Inflammatory macrophage treated with lipopolysaccharide for 1 hour (primary cell): ENCODE measurements around the gene HDAC3.

Experiments used
- DNase-seq, 2 donors: peaks; one replicate each; pipeline ENCODE4 v3.0.0-alpha.2; 2020 to 2022

Gene HDAC3

DNA sequence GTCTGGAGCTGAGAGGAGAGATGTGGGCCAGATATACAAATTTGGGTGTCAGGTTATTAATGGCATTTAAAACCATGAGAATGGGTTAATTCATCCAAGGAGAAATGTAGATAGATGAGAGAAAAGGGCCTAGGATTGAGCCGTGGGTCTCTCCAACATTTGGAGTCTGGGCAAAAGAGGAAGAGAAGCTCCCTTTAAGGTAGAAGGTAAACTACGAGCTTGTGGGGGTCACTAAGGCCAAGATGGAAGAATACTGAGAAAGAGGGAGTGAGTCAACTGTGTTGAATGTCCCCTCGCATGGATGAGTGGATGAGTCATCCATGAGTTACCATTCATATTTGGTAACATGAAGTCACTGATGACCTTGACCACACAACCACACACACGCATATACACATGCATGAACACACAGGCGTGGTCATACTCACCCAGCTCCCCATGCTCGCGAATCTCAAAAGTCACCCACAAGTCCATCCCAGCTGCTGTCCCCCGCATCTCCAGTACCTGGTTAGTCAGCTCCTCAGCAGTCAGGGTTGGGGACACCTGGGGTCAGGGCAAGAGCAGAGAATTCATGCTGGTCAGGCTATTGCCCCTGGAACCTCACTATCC is 21.4 kb upstream of the HDAC3 start:
- no peak for DNase-seq

DNA sequence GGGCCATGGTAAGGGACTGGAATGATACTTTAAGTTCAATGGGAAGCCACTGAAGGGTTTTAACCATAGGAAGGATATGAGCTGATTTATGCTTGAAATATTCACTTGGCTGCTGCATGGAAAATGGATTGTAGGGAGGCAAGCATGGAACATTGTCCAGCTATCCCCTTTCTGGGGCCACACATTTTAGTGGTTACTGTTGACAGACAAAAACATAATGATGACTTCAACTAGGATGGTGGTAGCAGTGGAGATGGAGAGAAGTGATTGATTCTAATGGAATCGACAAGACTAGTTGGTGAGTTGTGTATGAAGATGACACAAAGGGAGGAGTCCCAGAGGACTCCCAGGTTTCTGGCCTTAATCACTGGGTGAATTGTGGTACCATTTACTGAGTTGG is 20.8 kb upstream of the HDAC3 start:
- no peak for DNase-seq

DNA sequence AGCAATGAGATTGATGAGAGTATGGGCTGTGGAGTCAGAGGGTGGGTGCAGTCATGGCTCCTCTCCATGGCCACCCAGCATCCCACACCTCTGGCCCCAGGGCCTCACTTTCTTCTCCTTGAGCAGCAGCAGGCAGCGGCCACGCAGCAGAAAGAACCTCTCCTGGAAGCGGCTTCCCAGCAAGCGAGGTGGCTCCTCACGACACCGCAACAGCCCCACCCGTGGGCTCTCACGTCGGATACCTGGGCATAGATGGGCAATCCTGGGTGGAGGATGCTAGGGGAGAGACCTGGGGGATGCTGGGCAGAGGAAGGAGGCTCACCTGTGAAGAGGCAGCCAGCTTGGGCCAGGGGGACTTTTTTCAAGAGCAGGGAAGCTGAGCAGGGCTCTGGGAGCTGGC is 19.7 kb upstream of the HDAC3 start:
- no peak for DNase-seq

DNA sequence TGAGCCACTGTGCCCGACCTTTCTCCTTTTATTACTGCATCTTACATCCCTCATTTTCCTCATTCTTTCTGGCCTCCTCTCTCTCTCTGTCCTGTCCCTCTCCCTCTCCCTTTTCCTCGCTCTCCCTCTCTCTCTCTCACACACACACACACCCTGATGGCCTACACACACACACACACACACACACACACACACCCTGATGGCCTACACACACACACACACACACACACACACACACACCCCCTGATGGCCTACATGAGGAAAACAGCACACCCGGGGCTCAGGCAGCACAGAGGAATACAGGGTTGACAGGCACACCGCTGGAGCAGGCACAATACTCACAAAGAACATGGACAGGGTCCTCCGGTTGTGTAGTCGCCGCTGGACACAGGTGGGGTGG is 18.4 kb upstream of the HDAC3 start:
- DNase-seq = no peak

DNA sequence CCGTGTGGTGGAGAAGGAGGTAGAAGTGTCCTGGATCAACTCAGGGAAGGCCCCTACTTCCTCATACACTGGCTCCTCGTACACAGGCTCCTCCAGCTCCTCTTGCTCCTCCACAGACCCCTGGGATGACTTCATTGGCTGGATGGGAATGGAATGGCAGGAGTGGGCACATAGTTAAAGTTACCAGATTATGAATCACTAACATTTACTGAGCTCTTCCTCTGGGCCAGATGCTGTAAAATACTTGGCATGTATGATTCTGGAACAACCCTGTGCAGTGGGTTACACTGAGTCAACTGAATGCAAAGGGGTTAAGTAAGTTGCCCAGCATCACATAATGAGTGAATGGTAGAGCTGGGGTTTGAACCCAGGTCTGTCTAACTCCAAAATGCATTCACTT is 17.6 kb upstream of the HDAC3 start:
- DNase-seq = no peak

DNA sequence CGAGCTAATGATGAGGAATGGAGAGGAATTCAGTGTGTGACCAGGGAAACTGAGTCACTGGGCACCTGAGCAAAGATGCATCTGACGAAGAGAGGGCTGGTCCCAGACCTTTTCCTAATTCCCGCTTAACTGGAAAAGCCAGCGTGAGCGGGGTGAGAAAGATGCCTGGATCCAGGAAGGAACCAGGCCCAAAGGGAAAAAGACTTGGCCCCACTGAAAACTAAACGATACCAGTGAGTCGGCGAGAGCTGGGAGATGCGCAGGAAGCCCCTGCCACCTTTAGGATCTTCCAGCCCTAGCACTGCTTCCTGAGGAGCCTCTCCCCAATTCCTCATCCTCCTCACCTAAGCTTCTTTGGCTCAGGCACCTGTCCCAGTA is 15.1 kb upstream of the HDAC3 start:
- DNase-seq = no peak

DNA sequence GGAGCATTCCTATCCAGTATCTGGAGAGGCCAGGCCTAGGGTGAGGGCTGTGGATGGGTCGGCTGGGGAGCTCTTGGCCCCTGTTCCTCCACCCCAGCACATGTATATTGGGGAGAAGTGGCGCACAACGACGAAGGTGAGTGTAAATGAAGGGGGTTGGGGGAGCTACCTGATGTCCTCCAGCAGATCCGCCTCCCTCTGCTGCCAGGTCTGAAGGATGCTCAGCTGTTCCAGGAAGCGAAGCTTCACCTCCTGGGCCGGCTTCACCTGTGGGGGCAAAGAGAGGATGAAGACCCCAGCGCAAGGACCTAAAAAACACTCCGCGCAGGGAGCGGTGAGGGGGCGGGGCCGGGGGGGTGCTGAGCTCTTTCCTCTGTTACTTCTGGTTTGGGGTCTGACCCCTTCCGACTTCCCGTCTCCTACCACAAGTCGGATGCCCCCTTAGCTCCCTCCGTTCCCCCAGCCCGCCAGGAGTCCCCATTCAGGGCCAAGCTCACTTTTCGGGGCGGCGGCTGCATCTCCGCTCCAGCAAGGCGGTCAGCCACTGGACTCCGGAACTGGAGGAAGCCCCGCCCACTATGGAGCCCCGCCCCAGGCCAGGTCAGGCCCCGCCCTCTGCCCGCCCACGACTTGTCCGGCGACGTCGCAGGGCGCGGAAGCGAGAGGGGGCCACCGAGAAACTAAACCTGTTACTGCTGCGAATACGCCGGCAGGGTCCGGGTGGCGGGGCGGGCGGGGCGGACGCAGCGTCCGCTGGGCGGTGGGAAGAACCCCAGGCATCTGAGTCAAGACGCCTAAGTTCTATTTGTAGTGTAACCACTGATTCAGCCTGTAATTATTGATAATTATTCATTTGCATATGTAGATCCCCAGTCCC is 14.4 kb upstream of the HDAC3 start, which contains the start of gene FCHSD1:
Gene FCHSD1 (minus strand): TSS at position 568 of the 877 bp plus-strand sequence. CDS start 50 bp downstream, at position 518.
- DNase-seq = peak; percentile 73 to 90

DNA sequence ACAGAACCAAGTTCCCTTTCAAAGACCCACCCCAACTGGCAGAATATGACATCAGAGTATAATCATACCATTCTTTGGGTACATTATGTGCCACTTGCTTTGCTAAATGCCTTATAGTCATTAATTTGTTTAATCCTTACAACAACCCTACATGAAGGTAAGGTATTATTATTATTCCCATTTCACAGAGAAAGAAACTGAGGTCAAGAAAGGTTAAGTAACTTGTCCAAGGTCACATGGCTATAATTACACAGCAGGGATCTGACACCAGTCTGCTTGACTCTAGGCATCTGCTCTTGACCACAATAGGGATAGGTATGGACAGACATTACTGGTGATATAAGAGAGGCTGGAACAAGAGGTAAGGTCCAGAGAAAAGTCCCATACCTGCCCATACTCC is 13.3 kb upstream of the HDAC3 start:
- no peak for DNase-seq

DNA sequence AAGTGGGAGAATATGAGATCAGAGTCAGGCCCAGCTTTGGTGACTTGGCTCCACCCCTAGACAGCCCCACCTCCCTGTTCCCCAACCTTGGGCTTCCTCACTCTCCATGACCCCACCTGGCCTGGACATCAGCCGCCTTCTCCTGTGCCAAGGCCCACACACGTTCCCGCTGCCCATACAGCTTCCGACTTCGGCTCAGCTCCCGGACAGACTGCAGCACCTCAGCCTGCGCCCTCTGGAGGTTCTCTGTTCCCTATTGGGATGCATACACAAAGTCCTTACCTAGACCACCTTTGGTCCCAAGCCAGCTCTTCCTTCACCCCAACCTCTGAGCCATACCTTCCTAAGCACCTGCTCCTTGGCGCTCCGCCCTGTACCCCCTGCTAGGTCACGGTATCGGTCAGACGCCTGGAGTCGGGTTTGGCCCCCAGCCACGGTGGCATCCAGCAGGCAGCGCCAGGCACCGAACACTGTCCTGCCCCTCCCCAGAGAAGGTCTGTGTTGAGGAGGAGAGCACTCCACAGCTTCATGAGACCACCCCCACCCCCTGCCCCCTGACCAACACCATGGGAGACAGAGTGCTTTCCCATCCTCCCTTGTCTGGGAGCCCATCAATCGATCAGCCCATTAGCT is 12.5 kb upstream of the HDAC3 start:
- DNase-seq = no peak

DNA sequence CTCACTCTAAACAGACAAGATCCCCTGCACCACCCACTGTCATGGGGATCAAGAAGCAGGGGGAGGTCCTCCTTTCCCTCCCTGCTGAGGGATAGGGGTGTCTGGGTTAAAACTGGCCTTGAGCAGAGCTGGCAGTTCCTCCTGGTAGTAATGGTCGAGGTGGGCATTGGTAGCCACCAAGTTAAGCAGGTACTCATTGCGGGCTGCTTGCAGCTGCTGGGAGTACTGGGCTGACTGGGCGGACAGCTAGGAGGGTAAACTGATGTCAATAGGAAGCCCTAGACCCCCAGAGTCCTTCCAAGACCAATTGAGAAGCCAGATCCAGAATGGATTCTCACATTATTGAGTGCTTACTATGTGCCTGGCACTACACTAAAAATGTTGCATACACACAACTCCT is 11.2 kb upstream of the HDAC3 start:
- DNase-seq = no peak

DNA sequence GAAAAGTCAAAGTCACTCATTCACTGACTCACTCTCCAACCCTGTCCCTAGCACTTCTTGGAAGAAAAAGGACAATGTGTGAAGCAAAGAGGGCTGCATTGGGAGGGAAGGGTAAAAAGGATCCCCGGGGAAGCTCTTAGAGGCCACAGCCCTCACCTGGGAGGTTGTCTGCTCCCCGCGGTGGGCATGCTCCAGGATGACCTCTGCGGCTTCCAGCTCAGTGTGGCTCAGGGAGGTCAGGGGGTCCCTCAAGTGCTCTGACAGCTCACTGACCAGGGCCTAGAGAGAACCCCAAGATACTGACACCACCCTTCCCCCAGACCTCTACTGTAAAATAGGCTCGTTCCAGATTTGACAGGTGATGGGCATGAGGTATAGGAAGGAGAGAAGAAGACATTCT is 10.6 kb upstream of the HDAC3 start:
- no peak for DNase-seq

DNA sequence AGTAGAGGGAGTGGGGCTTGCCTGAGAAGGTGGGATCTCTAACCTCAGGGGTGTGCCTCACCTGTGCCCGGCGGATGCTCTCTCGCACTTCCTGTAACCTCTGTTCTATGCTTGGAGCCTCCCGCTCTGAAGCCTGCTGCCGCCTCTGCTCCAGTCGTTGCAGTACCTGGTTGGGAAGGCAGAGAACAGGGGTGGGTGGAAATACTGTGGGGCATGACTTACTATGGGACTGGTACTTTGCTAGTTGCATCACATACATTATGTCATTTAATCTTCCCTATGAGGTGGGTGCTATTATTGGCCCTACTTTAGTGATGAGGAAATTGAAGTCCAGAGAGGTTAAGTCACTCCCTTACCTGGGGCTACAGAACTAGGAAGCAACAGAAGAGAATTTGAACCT is 9.4 kb upstream of the HDAC3 start:
- no peak for DNase-seq

DNA sequence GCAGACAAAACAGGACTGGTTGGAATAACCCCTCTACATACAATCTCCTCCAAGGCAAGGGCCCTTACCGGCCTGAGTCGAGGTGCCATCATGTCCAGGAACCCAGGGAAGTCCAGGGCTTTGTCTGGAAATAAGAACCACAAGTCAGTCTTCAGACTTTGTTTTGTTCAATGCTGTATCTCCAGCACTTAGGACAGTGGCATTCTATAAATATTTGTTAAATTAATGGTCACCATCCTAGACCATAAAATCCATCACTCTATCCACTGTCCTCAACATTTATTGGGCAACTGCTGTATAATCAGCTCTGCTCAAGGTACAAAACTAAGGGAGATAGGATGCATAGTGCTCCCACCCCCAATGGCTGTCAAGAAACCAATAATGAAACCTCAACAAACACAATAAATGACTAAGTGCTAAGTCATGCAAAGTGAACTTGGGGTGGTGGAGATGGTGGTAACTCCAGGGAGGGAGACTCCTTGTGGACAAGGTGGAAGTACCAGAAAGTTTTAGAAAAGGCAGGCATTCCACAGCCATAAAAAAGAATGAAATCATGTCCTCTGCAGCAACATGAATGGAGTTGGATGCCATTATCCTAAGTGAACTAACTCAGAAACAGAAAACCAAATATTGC is 5.1 kb upstream of the HDAC3 start:
- DNase-seq = peak in 1 of 2 donors; percentile 14

DNA sequence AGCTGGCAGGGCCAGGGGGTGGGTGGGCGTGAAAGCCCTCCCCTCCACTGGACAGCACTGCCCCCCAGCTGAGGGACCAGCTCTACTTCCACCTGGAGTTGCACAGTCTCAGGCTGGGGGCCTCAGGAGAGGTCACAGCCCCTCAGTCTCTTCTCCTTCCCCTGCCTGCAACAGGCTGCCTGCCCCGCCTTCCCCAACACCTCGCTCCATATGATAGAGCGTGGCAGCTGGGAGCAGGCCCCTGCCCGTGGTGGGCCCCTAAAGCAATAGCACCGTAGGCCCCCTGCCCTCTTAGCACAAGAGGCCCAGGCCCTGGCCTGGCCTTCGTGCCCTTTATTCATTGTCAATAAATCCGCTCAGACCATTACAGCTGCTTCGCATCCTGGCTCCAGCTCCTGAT is 4.0 kb upstream of the HDAC3 start:
- no peak for DNase-seq

DNA sequence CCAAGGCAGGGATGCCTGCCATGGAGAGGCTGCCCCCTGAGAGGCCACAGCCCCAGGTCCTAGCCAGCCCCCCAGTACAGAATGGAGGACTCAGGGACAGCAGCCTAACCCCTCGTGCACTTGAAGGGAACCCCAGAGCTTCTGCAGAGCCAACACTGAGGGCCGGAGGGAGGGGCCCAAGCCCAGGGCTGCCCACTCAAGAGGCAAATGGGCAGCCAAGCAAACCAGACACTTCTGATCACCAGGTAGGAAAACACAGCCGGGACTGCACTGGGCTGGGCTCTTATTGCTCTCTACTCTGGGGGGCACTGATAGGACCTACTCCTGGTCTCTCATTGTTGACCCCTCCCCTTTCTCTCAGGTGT is 3.4 kb upstream of the HDAC3 start:
- no peak for DNase-seq

DNA sequence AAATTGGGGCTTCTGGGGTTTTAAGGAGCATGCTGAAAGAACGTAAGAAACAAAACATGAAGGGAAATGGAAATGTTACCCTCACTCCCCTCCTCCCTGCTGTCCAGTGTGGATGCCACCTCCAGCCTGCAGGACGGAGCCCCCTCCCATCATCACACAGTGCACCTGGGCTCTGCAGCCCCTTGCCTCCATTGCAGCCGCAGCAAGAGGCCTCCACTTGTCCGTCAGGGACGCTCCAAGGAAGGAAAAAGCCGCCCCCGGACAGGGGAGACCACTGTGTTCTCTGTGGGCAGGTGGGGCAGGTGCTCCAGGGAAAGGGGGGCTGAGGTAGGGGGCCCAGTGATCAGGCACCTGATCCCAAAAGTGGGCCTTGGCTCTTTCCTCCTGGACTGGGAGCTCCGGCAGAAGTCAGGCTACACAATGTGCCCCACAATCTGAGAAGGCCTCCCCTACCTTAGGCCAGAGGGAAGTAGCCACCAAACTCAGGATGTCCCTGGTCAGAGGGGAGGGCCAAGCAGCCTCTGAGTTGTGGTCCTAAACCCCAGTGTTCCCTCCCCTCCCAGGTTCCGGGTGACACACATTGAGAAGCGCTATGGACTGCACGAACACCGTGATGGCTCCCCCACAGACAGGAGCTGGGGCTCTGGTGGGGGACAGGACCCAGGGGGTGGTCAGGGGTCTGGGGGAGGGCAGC is 2.9 kb upstream of the HDAC3 start:
- DNase-seq = no peak

DNA sequence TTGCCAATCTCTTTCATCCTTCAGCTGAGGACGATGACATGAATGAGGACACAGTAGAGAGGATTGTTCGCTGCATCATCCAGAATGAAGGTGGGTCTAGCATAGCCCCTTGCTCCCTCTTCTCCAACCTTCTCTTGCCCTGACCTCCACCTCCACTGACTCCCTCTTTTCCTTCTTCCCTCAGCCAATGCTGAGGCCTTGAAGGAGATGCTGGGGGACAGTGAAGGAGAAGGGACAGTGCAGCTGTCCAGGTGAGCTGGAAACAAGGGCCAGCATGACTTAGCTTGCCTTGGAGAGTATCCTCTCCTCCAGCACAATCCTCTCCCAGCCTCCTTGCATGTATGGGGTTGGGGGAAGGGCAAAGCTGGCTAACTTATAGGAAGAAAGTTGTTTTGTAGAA is 2.1 kb upstream of the HDAC3 start:
- no peak for DNase-seq

DNA sequence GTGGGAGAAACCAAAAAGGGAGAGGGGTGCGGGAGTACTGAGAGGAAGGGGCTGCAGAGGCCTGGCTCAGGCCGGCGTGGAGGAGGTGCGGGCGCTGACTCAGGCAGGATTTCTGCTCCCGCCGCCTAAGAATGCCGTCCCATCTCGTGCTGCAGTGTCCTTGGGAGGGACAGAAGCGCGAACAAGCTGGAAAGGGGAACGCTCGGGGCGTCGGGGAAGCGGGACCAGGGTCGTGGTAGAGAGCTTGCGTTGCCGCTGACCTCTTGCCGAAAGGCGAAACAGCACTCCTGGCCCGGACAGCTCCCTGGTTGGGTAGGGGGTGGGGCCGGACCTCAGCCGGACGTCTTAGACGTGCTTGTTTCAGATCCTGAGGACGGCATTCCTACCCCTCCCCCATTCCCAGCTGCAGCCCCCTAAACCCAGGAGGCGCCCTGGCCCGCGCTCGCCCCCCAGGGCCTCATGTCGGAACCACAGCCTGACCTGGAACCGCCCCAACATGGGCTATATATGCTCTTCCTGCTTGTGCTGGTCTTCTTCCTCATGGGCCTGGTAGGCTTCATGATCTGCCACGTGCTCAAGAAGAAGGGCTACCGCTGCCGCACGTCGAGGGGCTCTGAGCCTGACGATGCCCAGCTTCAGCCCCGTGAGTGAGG is 1.2 kb upstream of the HDAC3 start:
- peak; percentile 30 to 48 for DNase-seq

DNA sequence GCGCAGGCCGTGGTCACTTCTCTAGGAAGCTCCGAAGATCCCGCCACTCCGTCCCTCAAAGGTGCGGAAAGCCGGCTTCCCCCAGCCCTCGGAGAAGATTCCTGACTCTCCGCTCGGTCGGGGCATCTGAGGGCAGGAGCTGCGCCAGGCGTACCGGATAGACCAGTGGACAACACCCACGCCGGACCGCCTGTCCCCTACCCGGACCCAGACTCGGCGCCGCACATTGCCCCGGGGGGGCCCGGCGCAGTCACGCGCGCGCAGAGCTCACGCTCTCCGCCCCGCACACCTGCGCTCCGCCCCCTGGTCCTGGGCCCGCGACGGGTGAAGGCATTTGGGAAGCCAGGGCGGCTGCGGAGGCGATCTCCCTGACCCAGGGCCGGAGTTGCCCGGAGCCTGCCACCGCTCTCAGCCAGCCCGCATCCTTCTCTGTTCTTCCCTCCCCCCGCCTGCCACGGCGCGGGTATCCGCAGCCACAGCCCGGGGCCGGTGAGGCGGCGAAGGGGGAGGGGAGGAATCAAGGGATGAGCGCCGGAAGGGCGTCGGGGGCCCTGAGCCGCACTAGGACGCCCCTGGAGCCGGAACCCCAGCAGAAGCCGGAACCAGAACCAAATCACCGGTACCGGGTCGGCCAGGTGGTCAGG is 596 bp upstream of the HDAC3 start:
- no peak for DNase-seq

DNA sequence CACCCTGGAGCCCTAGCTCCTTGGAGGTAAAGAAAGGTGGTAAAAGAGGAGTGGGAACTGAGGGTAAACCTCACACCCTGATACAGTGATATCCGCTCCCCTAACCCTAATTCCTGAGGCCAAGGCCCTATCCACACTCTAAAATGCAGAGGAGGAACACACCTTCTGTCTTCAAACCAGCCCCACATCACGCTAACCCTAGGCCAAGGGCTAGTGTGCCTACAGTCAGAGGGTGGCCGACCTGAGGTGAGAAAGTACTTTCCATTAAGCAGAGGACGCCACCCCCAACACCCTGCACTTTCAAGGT is 590 bp downstream of the HDAC3 start:
- no peak for DNase-seq

DNA sequence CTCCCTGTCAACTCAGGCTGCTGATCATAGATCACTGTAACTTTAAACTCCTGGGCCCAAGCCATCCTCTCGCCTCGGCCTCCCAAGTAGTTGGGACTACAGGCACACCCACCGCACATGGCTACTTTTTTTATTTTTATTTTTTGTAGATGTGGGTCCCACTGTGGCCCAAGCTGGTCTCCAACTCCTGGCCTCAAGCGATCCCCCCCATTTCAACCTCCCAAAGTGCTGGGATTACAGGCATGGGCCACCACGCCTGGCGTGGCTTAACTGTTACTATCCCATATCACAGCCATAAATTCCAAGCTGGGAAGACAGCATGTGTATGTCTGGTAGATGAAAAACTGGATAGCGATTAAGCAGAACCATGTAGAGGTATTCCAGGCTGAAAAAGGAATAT is 1.0 kb downstream of the HDAC3 start:
- no peak for DNase-seq

DNA sequence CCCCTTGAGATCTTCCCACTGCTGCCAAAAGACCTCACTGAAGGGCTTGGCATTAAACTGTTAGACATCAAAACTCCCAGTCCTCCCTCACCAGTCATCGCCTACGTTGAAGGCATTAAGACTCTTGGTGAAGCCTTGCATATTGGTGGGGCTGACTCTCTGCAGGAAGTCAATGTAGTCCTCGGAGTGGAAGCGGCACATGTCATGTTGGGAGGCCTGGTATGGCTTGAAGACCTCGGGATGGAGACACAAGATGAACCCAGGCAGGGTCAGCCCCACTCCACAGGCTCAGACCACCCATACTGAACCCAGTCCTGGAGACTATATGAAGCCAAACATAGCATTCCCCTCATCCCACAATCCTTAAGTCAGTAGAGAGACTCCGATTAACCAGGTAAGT is 1.9 kb downstream of the HDAC3 start:
- no peak for DNase-seq
